ENCODE results near the gene ARID1A. TPM values are rescaled to one million over a fixed set of nuclear protein-coding genes. Genes with fewer than 3 reads are reported as not detected.

ARID1A gene
- polyA plus RNA-seq, 2 of the 4 experiments (the other 2 are of a cell fraction) = 17.4 to 21.4 TPM

GRCh38 chr1:26705788-26706311 is 10.0 kb downstream of the ARID1A start:
- DNase-seq (ENCODE audit: low read depth in 1 of 2, low spot score in 1 of 2) (peak; percentile 72 to 90), ATAC-seq (peak; percentile 91 to 94), FAIRE-seq (no peak)
- Histone ChIP-seq H3K9me3 (no peaks in the 10 kb centered on the region), H3K4me2 (peak overlapping the region; percentile 94), H3K27ac (peak overlapping the region; percentile 81 to 93), H3K4me1 (peaks cover 76% of the 10 kb centered on the region), H3K4me3 (no peak overlapping the region; the same call in 2 of the 3 replicates)
- CTCF ChIA-PET = interaction anchor here (1.5 to 4.0 kb wide), 3 partner anchors 28 to 104 kb away, joined by 5 to 15 read pairs (median 6); no protein-coding TSS in a partner anchor
- TF ChIP-seq, protein P1, sequence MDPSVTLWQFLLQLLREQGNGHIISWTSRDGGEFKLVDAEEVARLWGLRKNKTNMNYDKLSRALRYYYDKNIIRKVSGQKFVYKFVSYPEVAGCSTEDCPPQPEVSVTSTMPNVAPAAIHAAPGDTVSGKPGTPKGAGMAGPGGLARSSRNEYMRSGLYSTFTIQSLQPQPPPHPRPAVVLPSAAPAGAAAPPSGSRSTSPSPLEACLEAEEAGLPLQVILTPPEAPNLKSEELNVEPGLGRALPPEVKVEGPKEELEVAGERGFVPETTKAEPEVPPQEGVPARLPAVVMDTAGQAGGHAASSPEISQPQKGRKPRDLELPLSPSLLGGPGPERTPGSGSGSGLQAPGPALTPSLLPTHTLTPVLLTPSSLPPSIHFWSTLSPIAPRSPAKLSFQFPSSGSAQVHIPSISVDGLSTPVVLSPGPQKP (IDR thresholded peaks at IDR 0.05; ENCODE audit: low read depth, low read length) = no peak
- no peak for TF ChIP-seq CHD4 (IDR thresholded peaks at IDR 0.05; ENCODE audit: borderline replicate concordance)
- TF ChIP-seq MAX (IDR thresholded peaks at IDR 0.05) = peak; percentile 60
- no peak for TF ChIP-seq RNF2 (IDR thresholded peaks at IDR 0.05; ENCODE audit: borderline replicate concordance, low read depth)
- TF ChIP-seq POLR2A (IDR thresholded peaks at IDR 0.05; ENCODE audit: low read length) = no peak
- TF ChIP-seq ZC3H11A (IDR thresholded peaks at IDR 0.05) = no peak
- no peak for TF ChIP-seq ZNF302 (CRISPR knock-in tag; IDR thresholded peaks at IDR 0.05)
- TF ChIP-seq CEBPB (IDR thresholded peaks at IDR 0.05) = peak in 1 of 2 experiments; percentile 59; a peak in 1 of 4 replicates
- no peak for TF ChIP-seq KDM1A (IDR thresholded peaks at IDR 0.05; ENCODE audit: low read depth)
- no peak for TF ChIP-seq BHLHE40 (IDR thresholded peaks at IDR 0.05; ENCODE audit: low read depth, low read length)
- TF ChIP-seq, protein P2, sequence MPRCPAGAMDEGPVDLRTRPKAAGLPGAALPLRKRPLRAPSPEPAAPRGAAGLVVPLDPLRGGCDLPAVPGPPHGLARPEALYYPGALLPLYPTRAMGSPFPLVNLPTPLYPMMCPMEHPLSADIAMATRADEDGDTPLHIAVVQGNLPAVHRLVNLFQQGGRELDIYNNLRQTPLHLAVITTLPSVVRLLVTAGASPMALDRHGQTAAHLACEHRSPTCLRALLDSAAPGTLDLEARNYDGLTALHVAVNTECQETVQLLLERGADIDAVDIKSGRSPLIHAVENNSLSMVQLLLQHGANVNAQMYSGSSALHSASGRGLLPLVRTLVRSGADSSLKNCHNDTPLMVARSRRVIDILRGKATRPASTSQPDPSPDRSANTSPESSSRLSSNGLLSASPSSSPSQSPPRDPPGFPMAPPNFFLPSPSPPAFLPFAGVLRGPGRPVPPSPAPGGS (IDR thresholded peaks at IDR 0.05) = 0 out of 3 replicates have a peak, but pooled peaks have one; percentile 47
- no peak for TF ChIP-seq HOXB5 (CRISPR knock-in tag; IDR thresholded peaks at IDR 0.05)
- no peak for TF ChIP-seq MAFK (IDR thresholded peaks at IDR 0.05; ENCODE audit: partially characterized antibody)
- peak; percentile 53 for TF ChIP-seq FOSL2 (IDR thresholded peaks at IDR 0.05)
- TF ChIP-seq FOSL2 (CRISPR knock-in tag; IDR thresholded peaks at IDR 0.05) = peak; percentile 85
- no peak for TF ChIP-seq ZSCAN20 (CRISPR knock-in tag; IDR thresholded peaks at IDR 0.05)
- peak; percentile 16 to 63; a peak in 2 of 5 replicates for TF ChIP-seq EP300 (IDR thresholded peaks at IDR 0.05)
- TF ChIP-seq EHF (CRISPR knock-in tag; IDR thresholded peaks at IDR 0.05) = no peak
- TF ChIP-seq CBX8 (IDR thresholded peaks at IDR 0.05) = no peak
- no peak for TF ChIP-seq ZFP36 (IDR thresholded peaks at IDR 0.05; ENCODE audit: borderline replicate concordance, partially characterized antibody)
- TF ChIP-seq RAD21 (conservative IDR thresholded peaks at IDR 0.05 in 1 of 2, IDR thresholded peaks at IDR 0.05 in 1 of 2) = 0 out of 5 replicates have a peak, but pooled peaks of 1 of the 2 experiments have one; percentile 19
- no peak for TF ChIP-seq SREBF2 (IDR thresholded peaks at IDR 0.05)
- TF ChIP-seq GATA3 (IDR thresholded peaks at IDR 0.05; ENCODE audit: borderline replicate concordance) = peak; percentile 80; the same call in 1 of the 2 replicates
- no peak for TF ChIP-seq CHD2 (IDR thresholded peaks at IDR 0.05; ENCODE audit: low read length, partially characterized antibody)
- no peak for TF ChIP-seq FOSB (CRISPR knock-in tag; IDR thresholded peaks at IDR 0.05)
- TF ChIP-seq JUNB (IDR thresholded peaks at IDR 0.05) = peak; percentile 84
- TF ChIP-seq REST (IDR thresholded peaks at IDR 0.05) = no peak
- TF ChIP-seq JUN (IDR thresholded peaks at IDR 0.05) = peak; percentile 63 to 85; a peak in 2 of 5 replicates
- no peak for TF ChIP-seq HDAC2 (IDR thresholded peaks at IDR 0.05)
- no peak for TF ChIP-seq CBX2 (IDR thresholded peaks at IDR 0.05; ENCODE audit: borderline replicate concordance, low read depth)
- no peak for TF ChIP-seq ATOH8 (CRISPR knock-in tag; IDR thresholded peaks at IDR 0.05; ENCODE audit: low read depth)
- WGBS (ENCODE audit: missing lambda C conversion rate) = 0% methylated on average over 1 of the region's 1 CpG
- POLR2A ChIA-PET = interaction anchor here (0.6 to 1.5 kb wide), 5 partner anchors 9 to 159 kb away, joined by 3 to 18 read pairs (median 3); partner anchors contain the start of gene PIGV
